Epithelial cell of proximal tubule (primary cell): ENCODE measurements around the gene ZNF398. TPM values are rescaled to one million over a fixed set of nuclear protein-coding genes. Genes with fewer than 3 reads are reported as not detected.

ENCODE experiments used
- DNase-seq: peaks from one replicate; pipeline ENCODE4 v3.0.0-alpha.2; 2011; ENCODE audit warnings: low read depth
- H3K4me3 ChIP-seq: 2 replicates; pipeline ENCODE4 v1.5.1; 2011; ENCODE audit warnings: low read depth, mild to moderate bottlenecking, low read length
- CTCF ChIP-seq: conservative IDR thresholded peaks from 2 replicates; pipeline ENCODE4 v1.5.1; 2012; ENCODE audit warnings: low read depth, mild to moderate bottlenecking, low read length
- total RNA-seq: library from RNA; depleted of rRNA; stranded (reverse); fragments of >200 nt; gene quantifications from 2 replicates; pipeline ENCODE4 v1.2.3, GENCODE V29; 2015

Gene ZNF398
- total RNA-seq, 1 donor from 2014 or later, result 11.1 TPM

GRCh38 chr7:149153346-149153745 is 6.1 kb downstream of the ZNF398 start:
- DNase-seq, result no peak
- TF ChIP-seq CTCF, result no peak
- H3K4me3 ChIP-seq, result no peak overlapping the region

GRCh38 chr7:149154056-149154455 is 6.8 kb downstream of the ZNF398 start:
- TF ChIP-seq CTCF, result no peak
- no peak overlapping the region for H3K4me3 ChIP-seq
- DNase-seq, result no peak

- no peak for TF ChIP-seq CTCF
- no peak overlapping the region for H3K4me3 ChIP-seq
- DNase-seq, result no peak
These were observed 9.6 kb downstream of the ZNF398 start for GRCh38 chr7:149156898-149157297.

- TF ChIP-seq CTCF, result no peak
- no peak for DNase-seq
- no peak overlapping the region for H3K4me3 ChIP-seq
These were observed 14.1 kb downstream of the ZNF398 start for GRCh38 chr7:149161241-149161848.

- no peak for DNase-seq
- TF ChIP-seq CTCF, result no peak
- no peak overlapping the region for H3K4me3 ChIP-seq
These were observed 18.9 kb downstream of the ZNF398 start for GRCh38 chr7:149166142-149166541.

GRCh38 chr7:149166630-149167352 is 19.5 kb downstream of the ZNF398 start:
- TF ChIP-seq CTCF, result no peak
- no peak for DNase-seq
- H3K4me3 ChIP-seq, result no peak overlapping the region
